ENCODE data around the gene SORCS3.

Gene SORCS3

GRCh38 chr10:105154736-105155135 lies 513.6 kb downstream of the SORCS3 start:
- H3K4me3 ChIP-seq (ENCODE audit: low read depth, low read length), result no peak overlapping the region
- CTCF ChIA-PET, result no interaction called here
- POLR2A ChIA-PET, result no interaction called here
- no peak for DNase-seq (ENCODE audit: low read depth, low spot score)
- no peak for TF ChIP-seq CTCF (IDR thresholded peaks at IDR 0.05; ENCODE audit: insufficient read depth, low read length, missing control alignments)

GRCh38 chr10:105159268-105159667 lies 518.2 kb downstream of the SORCS3 start:
- ChIA-PET CTCF (no interaction called here), POLR2A (no interaction called here)
- no peak for TF ChIP-seq CTCF (IDR thresholded peaks at IDR 0.05; ENCODE audit: insufficient read depth, low read length, missing control alignments)
- DNase-seq (ENCODE audit: low read depth, low spot score), result no peak
- no peak overlapping the region for H3K4me3 ChIP-seq (ENCODE audit: low read depth, low read length)

GRCh38 chr10:105161149-105161548 lies 520.1 kb downstream of the SORCS3 start:
- no peak for TF ChIP-seq CTCF (IDR thresholded peaks at IDR 0.05; ENCODE audit: insufficient read depth, low read length, missing control alignments)
- ChIA-PET CTCF (no interaction called here), POLR2A (no interaction called here)
- no peak overlapping the region for H3K4me3 ChIP-seq (ENCODE audit: low read depth, low read length)
- no peak for DNase-seq (ENCODE audit: low read depth, low spot score)

DNA sequence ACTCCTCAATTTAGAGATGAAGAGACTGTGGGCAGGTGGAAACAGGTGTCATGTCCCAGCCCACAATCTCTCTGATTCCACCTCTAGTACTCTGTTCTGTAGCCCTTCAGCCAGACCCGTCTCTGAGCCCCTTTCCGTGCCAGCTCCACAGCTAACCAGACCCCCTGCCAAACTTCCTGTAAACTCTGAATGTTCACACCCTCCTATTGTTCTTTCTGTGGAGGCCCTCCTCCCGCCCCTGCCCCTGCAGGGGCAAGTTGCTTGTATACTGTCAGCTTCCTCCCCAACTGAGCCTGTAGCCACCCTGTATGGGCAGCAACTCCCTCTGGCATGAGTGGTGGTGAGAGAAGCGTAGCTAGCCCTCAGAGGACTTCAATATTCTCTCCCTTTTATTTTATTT lies 520.7 kb downstream of the SORCS3 start:
- ChIA-PET CTCF (no interaction called here), POLR2A (no interaction called here)
- no peak for DNase-seq (ENCODE audit: low read depth, low spot score)

DNA sequence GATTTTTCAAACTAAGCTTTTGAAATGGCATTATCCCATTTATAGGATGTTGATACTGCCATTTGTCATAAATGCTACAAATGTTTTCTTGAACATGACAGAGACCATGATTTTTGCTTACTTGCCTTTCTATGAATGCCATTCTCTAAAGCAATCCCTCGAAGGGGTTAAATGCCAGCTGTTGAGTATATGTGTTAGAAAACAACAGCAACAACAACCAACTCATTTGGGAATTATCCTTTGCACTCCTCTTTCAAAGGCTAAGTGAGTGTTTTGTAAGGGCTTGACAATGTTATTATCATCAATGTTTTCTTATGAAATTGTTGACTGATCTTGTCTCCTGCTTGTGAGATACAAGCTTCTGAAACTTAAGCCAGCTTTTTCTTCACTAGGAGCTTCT lies 529.4 kb downstream of the SORCS3 start:
- no peak for TF ChIP-seq CTCF (IDR thresholded peaks at IDR 0.05; ENCODE audit: insufficient read depth, low read length, missing control alignments)
- CTCF ChIA-PET, result no interaction called here
- H3K4me3 ChIP-seq (ENCODE audit: low read depth, low read length), result no peak overlapping the region
- POLR2A ChIA-PET, result no interaction called here
- DNase-seq (ENCODE audit: low read depth, low spot score), result no peak

More for the DNA sequence above, 520.7 kb downstream of the SORCS3 start:
- H3K4me3 ChIP-seq (ENCODE audit: low read depth, low read length), result no peak overlapping the region
- TF ChIP-seq CTCF (IDR thresholded peaks at IDR 0.05; ENCODE audit: insufficient read depth, low read length, missing control alignments), result no peak

GRCh38 chr10:105171945-105172344 lies 530.9 kb downstream of the SORCS3 start:
- TF ChIP-seq CTCF (IDR thresholded peaks at IDR 0.05; ENCODE audit: insufficient read depth, low read length, missing control alignments), result no peak
- H3K4me3 ChIP-seq (ENCODE audit: low read depth, low read length), result no peak overlapping the region
- POLR2A ChIA-PET, result no interaction called here
- CTCF ChIA-PET, result no interaction called here
- no peak for DNase-seq (ENCODE audit: low read depth, low spot score)

Data from AG04449 (cell line).